IPS-11a (cell line): Measurements from ENCODE around the gene NBAS.
"Not testable (repeated sequence)": the region's sequence is repeated elsewhere in the genome, so short reads cannot be mapped to it uniquely, and the experiment has no call there.

Source experiments
- H3K4me3 ChIP-seq: one replicate; pipeline ENCODE4 v1.5.1; 2013; ENCODE audit warnings: low read depth, low read length, control low read depth

NBAS gene

GRCh38 chr2:15275346-15275745, 285.8 kb downstream of the NBAS start:
- H3K4me3 ChIP-seq: no peak overlapping the region

- H3K4me3 ChIP-seq: no peak overlapping the region
These were observed 287.7 kb downstream of the NBAS start for GRCh38 chr2:15273452-15273851.

- H3K4me3 ChIP-seq: no peak overlapping the region
These were observed 288.2 kb downstream of the NBAS start for GRCh38 chr2:15272942-15273341.

- no peak overlapping the region for H3K4me3 ChIP-seq
These were observed 289.1 kb downstream of the NBAS start for GRCh38 chr2:15271941-15272542.

- no peak overlapping the region for H3K4me3 ChIP-seq
These were observed 289.9 kb downstream of the NBAS start for GRCh38 chr2:15271276-15271675.

- no peak overlapping the region for H3K4me3 ChIP-seq
These were observed 292.1 kb downstream of the NBAS start for GRCh38 chr2:15269043-15269442.

GRCh38 chr2:15265889-15266288, 295.2 kb downstream of the NBAS start:
- no peak overlapping the region for H3K4me3 ChIP-seq

- H3K4me3 ChIP-seq: no peak overlapping the region
These were observed 297.0 kb downstream of the NBAS start for GRCh38 chr2:15263976-15264685.

- H3K4me3 ChIP-seq: no peak overlapping the region
These were observed 298.3 kb downstream of the NBAS start for GRCh38 chr2:15262792-15263191.

- no peak overlapping the region for H3K4me3 ChIP-seq
These were observed 300.3 kb downstream of the NBAS start for GRCh38 chr2:15260835-15261234.

GRCh38 chr2:15260196-15260595, 300.9 kb downstream of the NBAS start:
- H3K4me3 ChIP-seq: no peak overlapping the region

- no peak overlapping the region for H3K4me3 ChIP-seq
These were observed 301.8 kb downstream of the NBAS start for GRCh38 chr2:15259356-15259756.

- H3K4me3 ChIP-seq: not testable (repeated sequence)
These were observed 302.7 kb downstream of the NBAS start for GRCh38 chr2:15258385-15258784.

- H3K4me3 ChIP-seq: no peak overlapping the region
These were observed 307.3 kb downstream of the NBAS start for GRCh38 chr2:15253835-15254286.

GRCh38 chr2:15253247-15253646, 307.9 kb downstream of the NBAS start:
- no peak overlapping the region for H3K4me3 ChIP-seq

- no peak overlapping the region for H3K4me3 ChIP-seq
These were observed 309.4 kb downstream of the NBAS start for GRCh38 chr2:15251753-15252152.

GRCh38 chr2:15250946-15251345, 310.2 kb downstream of the NBAS start:
- H3K4me3 ChIP-seq: not testable (repeated sequence)

- H3K4me3 ChIP-seq: no peak overlapping the region
These were observed 314.3 kb downstream of the NBAS start for GRCh38 chr2:15246870-15247269.

GRCh38 chr2:15243762-15244161, 317.4 kb downstream of the NBAS start:
- no peak overlapping the region for H3K4me3 ChIP-seq

- no peak overlapping the region for H3K4me3 ChIP-seq
These were observed 318.1 kb downstream of the NBAS start for GRCh38 chr2:15242936-15243461.

- no peak overlapping the region for H3K4me3 ChIP-seq
These were observed 319.2 kb downstream of the NBAS start for GRCh38 chr2:15241929-15242328.

GRCh38 chr2:15241201-15241600, 319.9 kb downstream of the NBAS start:
- H3K4me3 ChIP-seq: no peak overlapping the region
